HepG2 (cell line): ENCODE results near the gene AFDN. TPM values are rescaled to one million over a fixed set of nuclear protein-coding genes. Genes with fewer than 3 reads are reported as not detected.

ENCODE experiments used
- BCLAF1 ChIP-seq: fragments of 450-650 bp; IDR thresholded peaks from 2 replicates; pipeline ENCODE4 v1.6.1; 2017; ENCODE audit warnings: mild to moderate bottlenecking
- CENPX ChIP-seq: sonication (generic); formaldehyde crosslinking; IDR thresholded peaks from 2 replicates; pipeline ENCODE4 v1.9.0; 2021; ENCODE audit warnings: mild to moderate bottlenecking, missing genetic modification reagents, moderate library complexity
- CERS6 ChIP-seq: sonication (generic); formaldehyde crosslinking; IDR thresholded peaks from 2 replicates; pipeline ENCODE4 v1.5.0; 2020; ENCODE audit warnings: missing genetic modification reagents
- NFYB ChIP-seq: sonication (generic); formaldehyde crosslinking; IDR thresholded peaks from 2 replicates; pipeline ENCODE4 v1.4.0; 2020; ENCODE audit warnings: missing genetic modification reagents
- RFX3 ChIP-seq: IDR thresholded peaks from 2 replicates; pipeline ENCODE4 v1.6.1; 2016; ENCODE audit warnings: missing biosample characterization, missing genetic modification reagents
- SIN3A ChIP-seq: IDR thresholded peaks from 2 replicates; pipeline ENCODE4 v1.6.1; 2011; ENCODE audit warnings: low read depth, mild to moderate bottlenecking, control low read depth, low read length, borderline replicate concordance
- USF2 ChIP-seq, 2 experiments: sonication (generic) in 1 of 2; formaldehyde crosslinking in 1 of 2; IDR thresholded peaks; 2 replicates each; pipeline versions ENCODE4 v1.5.1 to v1.6.1; 2011 to 2020; ENCODE audit warnings: borderline replicate concordance in 1 of 2, low read depth in 1 of 2, low read length in 1 of 2, mild to moderate bottlenecking in 1 of 2, missing genetic modification reagents in 1 of 2, moderate library complexity in 1 of 2
- ZFYVE20 ChIP-seq: sonication (generic); formaldehyde crosslinking; IDR thresholded peaks from 2 replicates; pipeline ENCODE4 v1.8.0; 2023; ENCODE audit warnings: low read depth, mild to moderate bottlenecking, moderate library complexity, missing genetic modification reagents, borderline replicate concordance
- ZNF503 ChIP-seq: sonication (generic); formaldehyde crosslinking; IDR thresholded peaks from 2 replicates; pipeline ENCODE4 v1.4.0; 2020; ENCODE audit warnings: missing genetic modification reagents
- ZNF562 ChIP-seq: sonication (generic); formaldehyde crosslinking; IDR thresholded peaks from 2 replicates; pipeline ENCODE4 v1.8.0; 2022; ENCODE audit warnings: missing genetic modification reagents, borderline replicate concordance
- polyA plus RNA-seq, 8 experiments: library from polyadenylated mRNA; depleted of rRNA in 3 of 8; stranded (reverse) in 7 of 8; unstranded in 1 of 8; fragments of >200 nt; fragmentation: Illumina TruSeq in 4 of 8; extraction: Trizol in 4 of 8; gene quantifications; 2 replicates each; pipeline versions ENCODE4 v1.2.1 to v1.2.3, GENCODE V29; 2011 to 2016; ENCODE audit warnings: low read depth in 4 of 8, missing spikeins in 1 of 8, mixed read lengths in 1 of 8; ENCODE audit not compliant: insufficient read depth in 1 of 8
- total RNA-seq, 5 experiments: library from RNA; depleted of rRNA; stranded (reverse); fragments of >200 nt; fragmentation: Illumina TruSeq; extraction: Trizol; gene quantifications; 2 replicates each; pipeline ENCODE4 v1.2.3, GENCODE V29; 2016; ENCODE audit warnings: low read depth in 1 of 5
- TF ChIP-seq, protein P1 (sequence below): sonication (generic); formaldehyde crosslinking; IDR thresholded peaks from 2 replicates; pipeline ENCODE4 v1.4.0; 2020; ENCODE audit warnings: missing genetic modification reagents
- TF ChIP-seq, protein P2 (sequence below): sonication (generic); formaldehyde crosslinking; IDR thresholded peaks from 2 replicates; pipeline ENCODE4 v1.4.0; 2020; ENCODE audit warnings: mild to moderate bottlenecking, missing genetic modification reagents
- TF ChIP-seq, protein P3 (sequence below): sonication (generic); formaldehyde crosslinking; IDR thresholded peaks from 2 replicates; pipeline ENCODE4 v1.8.0; 2022; ENCODE audit warnings: missing genetic modification reagents, low read depth, mild to moderate bottlenecking, borderline replicate concordance

AFDN gene
- total and polyA plus RNA-seq, 2 of the 13 experiments (the other 11 are each of a cell fraction or from before 2014, with no cell fraction given), result 136 to 151 TPM

DNA sequence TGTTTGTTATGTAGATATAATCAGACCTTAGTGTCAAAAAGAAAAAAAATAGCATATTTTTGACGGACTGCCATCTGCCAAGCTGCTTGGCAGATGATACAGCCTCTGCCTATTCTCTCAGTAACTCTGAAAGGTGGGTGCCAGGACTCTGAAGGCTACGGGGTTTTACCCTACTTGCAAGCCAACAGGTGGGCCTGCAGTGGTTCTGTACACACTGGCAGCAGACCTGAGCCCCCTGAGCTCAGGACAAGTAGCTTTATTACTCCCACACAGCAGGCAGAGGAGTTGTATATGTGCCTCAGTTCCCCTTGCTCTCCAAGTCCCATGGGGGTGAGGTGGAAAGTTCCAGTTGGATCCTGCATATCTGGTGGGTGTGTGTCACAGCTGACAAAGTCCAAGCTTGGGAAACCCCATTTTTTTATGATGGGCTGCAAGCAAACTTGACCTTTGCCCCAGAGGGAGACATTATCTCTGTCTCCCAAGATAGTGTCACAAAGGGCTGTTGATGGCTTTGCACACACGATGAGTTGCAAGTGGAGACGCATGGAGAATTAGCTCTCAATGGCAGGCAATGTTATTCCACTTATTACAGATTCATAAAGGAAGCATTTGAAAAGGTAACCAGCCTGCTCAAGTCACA lies 20.5 kb upstream of the AFDN start (continued):
- TF ChIP-seq SIN3A (no peak), CENPX (CRISPR knock-in tag) (no peak), USF2 (IDR thresholded peaks at IDR 0.05; ENCODE audit: low read depth, low read length) (no peak), USF2 (CRISPR knock-in tag; IDR thresholded peaks at IDR 0.05; ENCODE audit: borderline replicate concordance) (no peak), CERS6 (CRISPR knock-in tag) (no peak), ZFYVE20 (CRISPR knock-in tag) (no peak), NFYB (CRISPR knock-in tag) (0 out of 2 replicates have a peak, but pooled peaks have one; percentile 18), ZNF503 (peak; percentile 38; the same call in 1 of the 2 replicates), RFX3 (CRISPR knock-in tag) (no peak), BCLAF1 (no peak), ZNF562 (CRISPR knock-in tag) (no peak)
- TF ChIP-seq, protein P1, sequence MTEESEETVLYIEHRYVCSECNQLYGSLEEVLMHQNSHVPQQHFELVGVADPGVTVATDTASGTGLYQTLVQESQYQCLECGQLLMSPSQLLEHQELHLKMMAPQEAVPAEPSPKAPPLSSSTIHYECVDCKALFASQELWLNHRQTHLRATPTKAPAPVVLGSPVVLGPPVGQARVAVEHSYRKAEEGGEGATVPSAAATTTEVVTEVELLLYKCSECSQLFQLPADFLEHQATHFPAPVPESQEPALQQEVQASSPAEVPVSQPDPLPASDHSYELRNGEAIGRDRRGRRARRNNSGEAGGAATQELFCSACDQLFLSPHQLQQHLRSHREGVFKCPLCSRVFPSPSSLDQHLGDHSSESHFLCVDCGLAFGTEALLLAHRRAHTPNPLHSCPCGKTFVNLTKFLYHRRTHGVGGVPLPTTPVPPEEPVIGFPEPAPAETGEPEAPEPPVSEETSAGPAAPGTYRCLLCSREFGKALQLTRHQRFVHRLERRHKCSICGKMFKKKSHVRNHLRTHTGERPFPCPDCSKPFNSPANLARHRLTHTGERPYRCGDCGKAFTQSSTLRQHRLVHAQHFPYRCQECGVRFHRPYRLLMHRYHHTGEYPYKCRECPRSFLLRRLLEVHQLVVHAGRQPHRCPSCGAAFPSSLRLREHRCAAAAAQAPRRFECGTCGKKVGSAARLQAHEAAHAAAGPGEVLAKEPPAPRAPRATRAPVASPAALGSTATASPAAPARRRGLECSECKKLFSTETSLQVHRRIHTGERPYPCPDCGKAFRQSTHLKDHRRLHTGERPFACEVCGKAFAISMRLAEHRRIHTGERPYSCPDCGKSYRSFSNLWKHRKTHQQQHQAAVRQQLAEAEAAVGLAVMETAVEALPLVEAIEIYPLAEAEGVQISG, result peak; percentile 55; the same call in 1 of the 2 replicates
- TF ChIP-seq, protein P2, sequence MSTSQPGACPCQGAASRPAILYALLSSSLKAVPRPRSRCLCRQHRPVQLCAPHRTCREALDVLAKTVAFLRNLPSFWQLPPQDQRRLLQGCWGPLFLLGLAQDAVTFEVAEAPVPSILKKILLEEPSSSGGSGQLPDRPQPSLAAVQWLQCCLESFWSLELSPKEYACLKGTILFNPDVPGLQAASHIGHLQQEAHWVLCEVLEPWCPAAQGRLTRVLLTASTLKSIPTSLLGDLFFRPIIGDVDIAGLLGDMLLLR (CRISPR knock-in tag), result peak; percentile 48; the same call in 1 of the 2 replicates
- TF ChIP-seq, protein P3, sequence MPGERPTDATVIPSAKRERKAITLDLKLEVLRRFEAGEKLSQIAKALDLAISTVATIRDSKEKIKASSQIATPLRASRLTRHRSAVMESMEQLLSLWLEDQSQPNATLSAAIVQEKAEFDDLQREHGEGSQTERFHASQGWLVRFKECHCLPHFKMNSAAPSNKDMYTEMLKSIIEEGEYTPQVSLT (CRISPR knock-in tag), result no peak
